ENCODE data around the gene RNF187.
A peak's percentile ranks its signal among the peaks of the same experiment; 100 is the strongest.

RNF187 gene

GRCh38 chr1:228507961-228508652 is 20.9 kb downstream of the RNF187 start:
- ATAC-seq (no peak), DNase-seq (no peak)
- Mint-ChIP-seq H3K27me3 (peaks cover 7% of the 10 kb centered on the region), H3K27ac (no peak overlapping the region), H3K9me3 (no peaks in the 10 kb centered on the region), H3K4me3 (no peak overlapping the region), H3K36me3 (ENCODE audit: low read depth) (no peaks in the 10 kb centered on the region), H3K4me1 (peaks cover 5% of the 10 kb centered on the region)

DNA sequence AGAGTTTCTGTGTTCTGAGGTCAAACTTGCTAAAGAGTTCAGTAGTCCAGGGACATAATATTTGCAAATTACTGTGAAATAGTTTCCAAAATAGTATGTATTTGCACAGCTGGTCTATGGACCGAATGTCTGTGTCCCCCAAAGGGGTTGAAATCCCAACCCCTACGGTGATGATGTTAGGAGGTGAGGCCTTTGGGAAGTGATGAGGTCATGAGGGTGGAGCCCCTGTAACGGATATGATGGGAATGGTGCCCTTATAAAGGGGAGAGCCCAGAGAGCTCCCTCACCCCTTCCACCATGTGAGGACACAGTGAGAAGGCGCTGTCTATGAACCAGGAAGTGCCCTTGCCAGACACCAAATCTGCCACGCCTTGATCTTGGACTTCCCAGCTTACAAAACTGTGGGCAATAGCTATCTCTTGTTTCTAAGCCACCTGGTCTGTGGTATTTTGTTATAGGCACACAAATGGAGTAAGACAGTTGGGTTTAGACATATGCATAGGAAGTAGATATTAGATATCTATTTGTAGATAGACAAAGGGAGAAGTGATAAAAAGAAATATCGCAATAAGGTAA is 21.7 kb downstream of the RNF187 start:
- H3K9me3 Mint-ChIP-seq = no peaks in the 10 kb centered on the region
- DNase-seq (no peak), ATAC-seq (no peak)
- peaks cover 6% of the 10 kb centered on the region for H3K4me1 Mint-ChIP-seq
- no peaks in the 10 kb centered on the region for H3K36me3 Mint-ChIP-seq (ENCODE audit: low read depth)
- peaks cover 7% of the 10 kb centered on the region for H3K27me3 Mint-ChIP-seq
- H3K4me3 Mint-ChIP-seq = no peak overlapping the region
- no peak overlapping the region for H3K27ac Mint-ChIP-seq

DNA sequence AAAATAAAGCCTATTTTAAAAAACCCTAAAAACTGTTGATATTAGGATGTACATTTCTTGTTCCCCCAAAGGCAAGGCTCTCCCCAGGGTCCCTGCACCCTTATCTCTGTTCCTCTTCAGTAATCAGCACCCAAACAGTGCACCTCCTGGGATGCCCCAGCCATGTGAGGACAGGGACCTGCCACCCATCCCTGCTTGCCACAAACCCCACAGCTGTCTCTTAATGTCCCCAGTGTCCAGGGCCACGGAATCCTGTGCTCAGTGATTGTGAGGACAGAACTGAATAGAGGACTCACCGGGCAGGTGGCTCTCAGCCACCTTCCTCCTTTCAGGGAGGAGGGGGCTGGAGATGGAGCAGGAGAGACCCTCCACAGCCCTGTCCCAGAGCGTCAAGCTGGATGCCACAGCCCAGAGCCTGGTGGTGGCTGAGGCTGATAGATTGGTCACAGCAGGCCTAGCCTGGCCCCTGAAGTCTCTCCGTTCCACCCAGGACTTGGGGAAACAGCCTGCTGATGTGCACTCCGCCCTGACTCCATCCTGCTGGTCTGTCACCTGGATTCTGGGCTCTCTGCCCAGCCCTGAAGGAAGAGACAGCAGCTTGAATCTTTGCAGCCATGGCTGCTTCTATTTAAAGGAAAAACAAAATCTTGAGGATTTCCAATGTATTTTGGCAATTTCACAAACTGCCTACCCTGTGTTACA is 23.1 kb downstream of the RNF187 start:
- DNase-seq = no peak
- H3K27me3 Mint-ChIP-seq = peaks cover 7% of the 10 kb centered on the region
- H3K27ac Mint-ChIP-seq = no peak overlapping the region
- H3K4me3 Mint-ChIP-seq = no peak overlapping the region
- no peaks in the 10 kb centered on the region for H3K36me3 Mint-ChIP-seq (ENCODE audit: low read depth)
- ATAC-seq = no peak
- peaks cover 6% of the 10 kb centered on the region for H3K4me1 Mint-ChIP-seq
- no peaks in the 10 kb centered on the region for H3K9me3 Mint-ChIP-seq

DNA sequence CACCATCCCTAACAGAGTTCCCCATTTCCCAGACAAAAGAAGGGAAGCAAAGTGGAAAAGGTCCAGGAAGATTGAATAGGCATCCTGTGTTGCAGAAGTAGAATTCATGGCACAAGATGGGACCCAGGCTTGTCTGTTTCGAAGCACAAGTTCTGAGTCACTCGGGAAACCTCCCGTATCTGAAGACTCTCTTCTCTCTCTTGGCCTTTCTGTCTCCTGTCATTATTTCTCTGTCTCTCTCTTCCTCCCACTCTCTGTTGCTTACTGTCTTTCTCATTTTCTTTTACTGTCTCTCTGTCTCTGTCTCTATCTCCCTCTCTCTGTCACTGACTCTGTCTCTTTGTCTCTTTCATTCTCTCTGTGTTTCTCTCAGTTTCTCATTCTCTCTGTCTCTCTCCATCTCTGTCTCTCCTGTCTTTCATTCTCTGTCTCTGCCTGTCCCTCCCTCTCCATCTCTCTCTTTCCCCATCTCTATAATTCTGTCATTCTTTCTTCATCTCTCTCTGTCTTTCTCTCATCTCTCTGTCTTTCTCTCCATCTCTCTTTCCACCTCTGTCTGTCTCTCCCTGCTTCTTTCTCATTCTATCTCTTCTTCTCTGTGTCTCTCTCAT is 23.7 kb downstream of the RNF187 start:
- H3K27ac Mint-ChIP-seq = no peak overlapping the region
- H3K4me3 Mint-ChIP-seq = no peak overlapping the region
- no peak for DNase-seq
- H3K36me3 Mint-ChIP-seq (ENCODE audit: low read depth) = no peaks in the 10 kb centered on the region
- H3K4me1 Mint-ChIP-seq = peaks cover 6% of the 10 kb centered on the region
- peaks cover 7% of the 10 kb centered on the region for H3K27me3 Mint-ChIP-seq
- ATAC-seq = no peak
- no peaks in the 10 kb centered on the region for H3K9me3 Mint-ChIP-seq

- peaks cover 8% of the 10 kb centered on the region for H3K27me3 Mint-ChIP-seq
- no peak overlapping the region for H3K27ac Mint-ChIP-seq
- H3K4me1 Mint-ChIP-seq = peaks cover 6% of the 10 kb centered on the region
- DNase-seq (no peak), ATAC-seq (no peak)
- no peaks in the 10 kb centered on the region for H3K9me3 Mint-ChIP-seq
- H3K36me3 Mint-ChIP-seq (ENCODE audit: low read depth) = no peaks in the 10 kb centered on the region
- no peak overlapping the region for H3K4me3 Mint-ChIP-seq
Measured at GRCh38 chr1:228511546-228512445, 24.6 kb downstream of the RNF187 start.

GRCh38 chr1:228512781-228513198 is 25.6 kb downstream of the RNF187 start:
- Mint-ChIP-seq H3K36me3 (ENCODE audit: low read depth) (no peaks in the 10 kb centered on the region), H3K4me3 (no peak overlapping the region), H3K4me1 (peaks cover 6% of the 10 kb centered on the region), H3K9me3 (no peaks in the 10 kb centered on the region), H3K27me3 (peaks cover 7% of the 10 kb centered on the region), H3K27ac (no peak overlapping the region)
- DNase-seq = no peak
- ATAC-seq = no peak

- H3K36me3 Mint-ChIP-seq (ENCODE audit: low read depth) = no peaks in the 10 kb centered on the region
- peaks cover 10% of the 10 kb centered on the region for H3K27me3 Mint-ChIP-seq
- peaks cover 6% of the 10 kb centered on the region for H3K4me1 Mint-ChIP-seq
- no peak overlapping the region for H3K27ac Mint-ChIP-seq
- no peaks in the 10 kb centered on the region for H3K9me3 Mint-ChIP-seq
- ATAC-seq (no peak), DNase-seq (no peak)
- H3K4me3 Mint-ChIP-seq = no peak overlapping the region
Measured at GRCh38 chr1:228513236-228513900, 26.2 kb downstream of the RNF187 start.

GRCh38 chr1:228514421-228514820 is 27.2 kb downstream of the RNF187 start:
- Mint-ChIP-seq H3K9me3 (no peaks in the 10 kb centered on the region), H3K4me1 (peaks cover 6% of the 10 kb centered on the region), H3K36me3 (ENCODE audit: low read depth) (no peaks in the 10 kb centered on the region), H3K4me3 (no peak overlapping the region), H3K27ac (no peak overlapping the region), H3K27me3 (peaks cover 16% of the 10 kb centered on the region)
- ATAC-seq = no peak
- DNase-seq = no peak

GRCh38 chr1:228515200-228515834 is 28.1 kb downstream of the RNF187 start:
- Mint-ChIP-seq H3K27me3 (peaks cover 20% of the 10 kb centered on the region), H3K27ac (no peak overlapping the region), H3K9me3 (no peaks in the 10 kb centered on the region), H3K4me1 (peaks cover 6% of the 10 kb centered on the region), H3K36me3 (ENCODE audit: low read depth) (no peaks in the 10 kb centered on the region), H3K4me3 (no peak overlapping the region)
- ATAC-seq (no peak), DNase-seq (peak; percentile 34)

DNA sequence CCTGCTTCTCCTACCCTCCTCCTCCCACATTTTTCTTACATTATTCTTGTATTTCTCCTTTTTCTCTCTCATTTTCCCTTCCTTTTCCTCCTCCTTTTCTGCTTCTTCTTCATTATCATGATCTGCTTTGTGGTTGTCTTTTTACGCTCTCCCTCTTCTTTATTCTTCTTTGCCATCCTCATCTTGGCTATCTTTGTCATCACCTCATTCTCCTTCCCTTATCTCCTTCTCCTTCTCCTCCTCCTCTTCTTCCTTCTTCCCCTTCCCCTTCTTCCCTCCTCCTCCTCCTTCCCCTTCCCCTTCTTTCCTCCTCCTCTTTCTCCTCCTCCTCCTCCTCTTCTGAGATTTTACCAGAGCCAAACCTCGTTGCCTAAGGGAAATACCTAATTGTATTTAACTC is 30.5 kb downstream of the RNF187 start:
- no peak for DNase-seq
- Mint-ChIP-seq H3K4me3 (no peak overlapping the region), H3K27me3 (peaks cover 20% of the 10 kb centered on the region), H3K4me1 (peaks cover 5% of the 10 kb centered on the region), H3K36me3 (ENCODE audit: low read depth) (no peaks in the 10 kb centered on the region), H3K9me3 (no peaks in the 10 kb centered on the region), H3K27ac (no peak overlapping the region)
- ATAC-seq = no peak

- H3K9me3 Mint-ChIP-seq = no peaks in the 10 kb centered on the region
- no peak for ATAC-seq
Measured at GRCh38 chr1:228527596-228527995, 40.4 kb downstream of the RNF187 start.

DNA sequence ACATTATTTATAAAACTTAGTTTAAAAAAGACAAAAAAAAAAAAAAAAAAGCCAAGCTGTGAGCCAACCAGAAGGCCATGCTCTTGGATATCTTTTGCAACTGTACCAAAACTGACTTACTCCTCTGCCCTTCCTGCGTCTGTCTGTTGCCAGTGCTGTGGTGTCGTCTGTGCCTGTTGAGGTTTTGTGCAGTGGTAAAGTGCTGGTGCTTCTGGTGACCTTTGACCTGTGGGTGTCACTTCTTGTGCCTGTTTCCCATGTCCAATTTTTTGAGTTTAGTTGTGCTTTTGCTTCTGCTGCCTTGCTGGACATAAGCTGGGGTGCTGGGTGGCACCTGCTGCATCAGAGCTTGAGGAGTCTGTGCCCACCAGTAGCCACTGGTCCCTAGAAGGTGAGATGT is 41.4 kb downstream of the RNF187 start:
- Mint-ChIP-seq H3K27ac (no peak overlapping the region), H3K4me3 (no peak overlapping the region), H3K27me3 (peaks cover 33% of the 10 kb centered on the region), H3K9me3 (no peaks in the 10 kb centered on the region), H3K4me1 (no peaks in the 10 kb centered on the region), H3K36me3 (ENCODE audit: low read depth) (no peaks in the 10 kb centered on the region)
- no peak for ATAC-seq
- DNase-seq = no peak

More at GRCh38 chr1:228527596-228527995, 40.4 kb downstream of the RNF187 start:
- no peak for DNase-seq
- H3K27ac Mint-ChIP-seq = no peak overlapping the region
- peaks cover 34% of the 10 kb centered on the region for H3K27me3 Mint-ChIP-seq
- H3K4me1 Mint-ChIP-seq = no peaks in the 10 kb centered on the region
- no peaks in the 10 kb centered on the region for H3K36me3 Mint-ChIP-seq (ENCODE audit: low read depth)
- no peak overlapping the region for H3K4me3 Mint-ChIP-seq

- no peaks in the 10 kb centered on the region for H3K36me3 Mint-ChIP-seq (ENCODE audit: low read depth)
- H3K4me1 Mint-ChIP-seq = no peaks in the 10 kb centered on the region
- H3K4me3 Mint-ChIP-seq = no peak overlapping the region
- no peak for ATAC-seq
- no peak for DNase-seq
- peaks cover 27% of the 10 kb centered on the region for H3K27me3 Mint-ChIP-seq
- no peak overlapping the region for H3K27ac Mint-ChIP-seq
- no peaks in the 10 kb centered on the region for H3K9me3 Mint-ChIP-seq
Measured at GRCh38 chr1:228530086-228530758, 43.0 kb downstream of the RNF187 start.
